HG03460 (cell line): ENCODE results near the gene THRB.

Experiments
- ATAC-seq: cut with Tn5 transposase; IDR thresholded peaks from one replicate; pipeline ENCODE4 v1.9.1; 2021; ENCODE audit not compliant: unreplicated experiment

THRB gene

DNA sequence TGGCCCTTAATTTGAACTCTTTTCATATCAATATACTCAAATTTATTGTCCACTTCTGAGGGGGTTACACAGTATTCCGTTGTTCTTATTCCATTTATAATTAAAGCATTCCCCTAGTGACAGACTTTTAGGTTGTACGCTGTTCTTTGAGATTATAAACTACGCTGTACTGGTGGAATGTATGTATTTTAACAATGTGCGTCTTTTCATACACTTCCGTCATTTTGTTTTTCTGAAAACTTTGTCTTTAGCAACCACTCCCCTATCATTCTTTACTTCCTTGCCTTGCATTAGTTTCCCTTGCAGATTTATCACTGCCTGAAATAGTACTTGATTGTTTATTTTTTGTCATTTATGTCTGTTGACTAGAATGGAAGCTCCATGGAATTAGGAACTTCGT, 137.0 kb downstream of the THRB start:
- no peak for ATAC-seq

DNA sequence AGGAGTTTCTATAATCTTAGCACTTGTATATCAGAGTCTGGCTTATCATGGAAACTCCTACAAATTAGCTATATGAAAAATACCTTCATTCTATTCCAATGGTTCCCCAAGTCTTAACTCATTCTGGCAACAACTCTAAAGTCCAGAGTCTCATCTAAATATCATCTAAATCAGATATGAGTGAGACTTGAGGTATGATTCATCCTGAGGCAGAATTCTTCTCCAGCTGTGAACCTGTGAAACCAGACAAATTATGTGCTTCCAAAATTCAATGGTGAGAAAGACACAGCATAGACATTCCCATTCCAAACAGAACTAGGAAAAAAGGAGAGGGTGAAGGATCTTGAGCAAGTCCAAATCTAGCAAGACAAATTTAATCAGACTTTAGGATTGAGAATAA, 138.8 kb downstream of the THRB start:
- ATAC-seq = no peak

DNA sequence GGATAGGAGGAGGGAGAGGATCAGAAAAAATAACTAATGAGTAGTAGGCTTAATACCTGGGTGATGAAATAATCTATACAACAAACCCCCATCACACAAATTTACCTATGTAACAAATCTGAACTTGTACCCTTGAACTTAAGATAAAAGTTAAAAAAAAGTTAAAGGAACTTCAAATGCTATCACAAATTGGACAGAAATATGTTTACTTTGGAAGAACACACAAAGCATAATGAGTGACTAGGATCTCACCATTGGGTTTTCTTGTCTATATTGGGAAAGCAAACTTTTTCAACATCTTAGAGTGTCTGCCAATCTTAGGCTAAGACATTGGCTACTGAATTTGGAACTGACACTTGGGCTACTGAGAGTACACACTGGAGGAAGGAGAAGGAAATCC, 140.4 kb downstream of the THRB start:
- no peak for ATAC-seq

DNA sequence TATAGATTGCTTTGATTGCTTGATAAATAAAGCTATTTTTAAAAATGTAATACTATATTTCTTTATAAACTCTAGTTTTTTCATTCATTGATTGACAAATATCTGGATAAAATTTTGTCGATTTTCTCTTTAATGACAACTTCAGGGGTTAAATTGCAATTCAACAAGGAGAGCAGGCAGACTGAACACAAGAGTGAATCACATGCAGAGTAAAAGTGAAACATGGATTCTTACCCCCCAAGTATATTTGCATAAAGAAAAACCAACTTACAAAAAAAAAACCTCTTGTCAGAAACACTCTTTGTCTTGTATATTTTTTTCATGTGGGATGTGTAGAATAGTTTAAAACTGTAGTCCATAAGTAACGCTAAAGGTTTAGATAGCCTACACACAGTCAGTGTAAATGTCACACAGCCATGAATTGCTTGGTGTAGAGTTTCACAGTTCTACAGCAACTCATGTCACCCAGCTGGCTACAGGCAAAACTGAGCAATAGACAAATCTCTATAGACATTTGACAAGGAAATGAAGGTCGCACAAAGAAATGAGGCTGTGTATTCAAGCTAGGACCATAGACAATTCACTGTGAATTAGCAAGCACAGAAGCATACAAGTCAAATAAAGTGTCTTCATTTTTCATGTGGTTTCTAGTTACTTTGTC, 141.6 kb downstream of the THRB start:
- no peak for ATAC-seq

DNA sequence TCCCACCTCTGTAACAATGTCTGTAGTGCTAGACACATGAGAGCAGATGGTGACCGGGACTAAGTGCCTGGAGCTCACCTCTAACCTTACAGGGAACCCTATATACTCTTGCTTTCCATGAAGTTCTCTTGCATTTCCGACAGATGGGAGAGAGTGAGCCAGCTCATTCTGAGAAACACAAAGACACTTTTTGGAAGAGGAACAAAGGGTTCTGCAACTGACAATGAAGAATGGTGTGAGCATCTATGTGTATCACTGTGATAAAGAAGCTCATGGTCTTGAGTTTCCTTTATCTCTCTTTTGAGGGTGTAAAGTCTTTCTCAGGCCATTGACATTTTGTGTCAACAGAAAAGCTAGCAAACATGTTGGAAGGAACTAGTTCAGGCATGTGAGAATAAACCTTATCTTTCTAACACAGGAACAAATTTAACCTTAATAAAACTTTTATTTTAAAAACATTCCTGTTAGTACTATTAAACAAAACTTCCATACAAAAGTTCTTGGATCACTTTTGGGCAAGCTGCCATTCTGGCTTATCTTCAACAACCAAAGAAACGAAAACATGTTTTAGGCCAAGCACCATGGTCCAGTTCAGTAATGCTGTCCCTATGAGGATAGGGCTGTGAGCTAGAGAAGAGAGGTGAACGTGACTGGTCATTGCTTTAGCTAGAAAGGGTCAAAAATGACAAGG, 142.7 kb downstream of the THRB start:
- ATAC-seq = no peak

DNA sequence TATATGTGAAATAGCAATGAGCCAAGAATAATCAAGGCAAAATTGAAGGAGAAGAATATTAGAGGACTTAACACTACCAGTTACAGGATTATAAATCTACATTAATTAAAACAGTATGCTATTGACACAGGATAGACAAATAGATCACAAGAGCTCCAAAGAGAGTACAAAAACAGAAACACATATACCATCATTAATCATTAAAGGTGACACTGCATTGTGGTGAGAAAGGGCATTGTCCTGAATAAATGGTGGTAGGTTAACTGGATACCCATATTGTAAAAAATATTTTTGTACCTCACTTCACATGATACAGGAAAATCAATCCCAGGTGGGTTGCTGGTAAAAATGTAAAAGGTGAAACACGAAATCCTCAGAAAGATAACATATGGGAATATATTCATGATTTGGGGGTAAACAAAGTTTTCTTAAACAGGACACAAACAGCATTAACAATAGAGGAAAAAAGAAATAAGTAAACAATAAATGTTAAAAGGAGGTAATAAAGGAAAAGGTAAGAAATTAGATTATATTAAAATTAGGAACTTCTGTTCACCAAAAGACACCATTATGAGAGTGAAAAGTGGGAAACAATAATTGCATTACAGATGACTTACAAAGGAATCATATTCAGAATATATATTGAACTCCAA, 145.2 kb downstream of the THRB start:
- ATAC-seq = no peak

DNA sequence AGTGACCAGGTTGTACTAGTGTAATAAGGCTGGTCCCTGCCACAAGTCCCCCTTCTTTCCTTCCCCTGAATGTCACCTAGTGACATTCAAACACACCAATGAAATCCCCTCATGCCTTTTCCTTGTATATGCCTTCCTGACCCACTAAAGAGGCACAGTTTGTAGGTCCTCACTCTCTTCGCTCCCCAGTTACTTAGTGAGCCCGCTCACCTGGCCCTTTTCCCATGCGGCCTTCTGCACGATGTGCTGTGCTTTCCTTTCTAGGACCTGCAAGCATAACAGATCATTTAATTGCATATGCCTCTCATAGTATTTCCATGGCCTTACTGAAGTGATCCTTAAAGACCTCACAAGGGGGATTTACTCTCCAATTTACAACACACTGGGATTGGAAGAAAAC, 146.3 kb downstream of the THRB start:
- no peak for ATAC-seq

DNA sequence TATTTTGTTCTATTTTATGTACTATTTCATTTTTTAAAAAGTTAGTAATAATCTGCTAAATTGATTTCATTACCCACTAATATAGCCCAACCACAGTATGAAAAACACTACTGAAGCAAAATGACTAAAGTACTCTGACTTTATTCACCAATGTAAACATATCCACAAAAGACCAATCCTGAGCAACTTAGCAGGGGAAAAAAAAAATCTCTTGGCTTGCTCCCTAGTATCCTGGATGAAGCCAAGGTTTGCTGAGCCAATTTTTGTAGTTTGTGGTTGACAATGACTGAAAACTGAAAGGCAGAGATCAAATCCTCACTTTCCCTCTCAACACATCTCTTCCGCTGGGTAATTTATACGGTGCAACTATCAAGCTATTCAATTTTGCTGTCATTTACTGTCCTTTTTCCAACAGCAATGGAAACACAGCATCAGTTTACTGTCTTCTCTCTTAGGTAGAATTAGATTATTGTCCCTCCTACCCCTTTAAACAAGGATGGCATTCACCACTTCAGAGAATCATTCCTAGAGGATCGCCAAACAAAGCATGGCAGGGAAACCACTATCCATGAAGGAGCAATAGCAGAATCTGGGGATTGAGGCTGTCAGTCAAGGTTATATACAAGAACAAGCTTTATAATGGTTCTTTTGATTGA, 149.7 kb downstream of the THRB start:
- ATAC-seq = no peak

DNA sequence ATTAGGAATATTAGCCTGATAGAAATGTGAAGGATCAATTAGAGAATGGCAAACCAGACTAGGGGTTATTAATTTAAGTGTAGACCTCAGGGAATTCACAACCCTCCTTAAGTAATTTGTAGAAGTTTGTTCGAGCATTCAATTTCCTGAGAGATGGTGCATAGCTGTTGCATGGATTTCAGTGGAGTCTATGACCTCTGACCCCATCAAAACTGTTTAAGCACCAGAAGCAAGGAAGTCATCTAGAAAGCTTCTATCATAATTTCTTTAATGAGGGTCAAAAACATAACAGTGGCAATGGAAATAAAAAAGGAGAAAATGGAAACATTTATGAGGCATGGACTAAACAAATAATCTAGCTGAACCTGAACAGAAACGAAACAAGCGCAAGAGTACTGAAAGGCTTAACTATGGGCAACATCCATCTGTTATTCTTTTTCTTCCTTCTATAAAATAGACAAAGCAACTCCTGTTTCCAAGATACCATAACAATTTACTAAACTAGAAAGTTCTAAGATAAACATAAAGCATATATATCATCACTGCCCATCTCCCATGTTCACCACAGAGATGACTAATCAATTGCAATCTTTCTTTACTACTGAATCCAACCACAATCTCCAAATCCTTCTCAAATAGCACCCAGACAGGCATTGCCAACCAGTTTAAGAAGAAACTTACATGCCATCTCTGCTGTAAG, 151.4 kb downstream of the THRB start:
- ATAC-seq = no peak

DNA sequence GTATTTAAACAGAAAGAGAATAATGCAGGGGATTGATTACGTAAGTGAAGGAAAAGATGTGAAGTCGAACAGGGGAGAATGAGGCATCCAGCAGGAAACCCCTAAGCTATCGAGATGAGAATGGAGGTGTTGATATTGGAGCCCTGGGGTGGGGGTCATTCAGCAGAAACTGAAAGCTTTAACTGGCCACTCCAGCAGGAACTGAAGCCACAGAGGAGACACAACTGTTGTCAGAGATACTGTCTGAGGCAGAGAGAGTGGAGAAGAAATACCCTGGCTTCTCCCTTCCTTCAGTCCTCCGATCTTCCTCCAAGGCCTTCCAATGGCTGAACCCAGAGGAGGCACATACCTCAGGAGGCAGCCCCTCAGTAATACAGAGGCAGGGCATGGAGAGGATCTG, 152.4 kb downstream of the THRB start:
- ATAC-seq = no peak

DNA sequence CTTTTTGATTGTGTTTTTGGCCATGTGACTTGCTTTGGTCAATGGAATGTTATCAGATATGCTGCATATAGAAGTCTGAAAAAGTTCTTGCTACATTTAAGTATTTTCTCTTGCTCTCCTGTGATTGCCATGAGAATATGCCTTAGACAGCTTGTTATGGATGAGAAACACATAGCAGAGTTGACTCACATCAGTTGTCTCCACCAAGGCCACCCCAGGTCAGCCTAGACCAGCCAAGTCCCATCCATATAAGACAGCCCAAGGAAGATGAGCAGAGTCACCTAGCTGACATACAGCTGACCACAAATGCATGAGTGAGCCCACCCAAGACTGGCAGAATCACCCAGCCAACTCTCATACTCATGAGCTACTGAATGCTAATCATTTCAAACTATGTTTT, 153.0 kb downstream of the THRB start:
- no peak for ATAC-seq

DNA sequence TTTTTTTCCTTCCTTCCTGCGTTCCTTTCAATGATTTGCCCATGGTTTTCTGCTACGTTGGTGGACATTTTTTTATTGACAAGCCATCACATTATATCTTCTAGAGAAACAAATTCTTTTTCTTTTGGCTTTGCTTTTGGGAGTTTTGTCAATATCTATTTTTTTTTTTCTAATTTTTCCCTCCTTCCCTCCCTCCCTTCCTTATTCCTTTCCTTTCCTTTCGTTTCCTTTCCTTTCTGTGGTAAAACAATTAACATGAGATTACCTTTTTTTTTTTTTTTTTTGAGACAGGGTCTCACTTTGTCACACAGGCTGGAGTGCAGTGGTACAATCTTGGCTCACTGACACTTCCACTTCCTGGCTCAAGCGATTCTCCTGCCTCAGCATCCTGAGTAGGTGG, 153.7 kb downstream of the THRB start:
- no peak for ATAC-seq

DNA sequence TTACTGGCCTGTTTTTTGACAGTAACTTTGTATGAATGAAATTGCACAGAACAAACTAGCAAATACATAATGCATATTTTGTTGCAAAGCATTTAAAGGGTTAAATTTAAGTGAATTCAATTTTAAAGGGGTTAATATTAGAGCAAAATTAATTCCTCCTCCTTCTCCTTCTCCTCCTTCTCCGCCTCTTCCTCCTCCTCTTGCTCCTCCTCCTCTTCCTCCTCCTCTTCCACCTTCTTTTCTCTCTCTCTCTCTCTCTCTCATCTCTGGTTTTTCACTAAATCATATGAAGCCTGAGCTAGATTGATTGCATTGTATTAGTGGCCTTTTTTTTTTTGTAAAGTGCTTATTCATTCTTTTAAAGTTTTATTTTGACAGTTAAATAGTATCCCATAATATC, 154.5 kb downstream of the THRB start:
- no peak for ATAC-seq

DNA sequence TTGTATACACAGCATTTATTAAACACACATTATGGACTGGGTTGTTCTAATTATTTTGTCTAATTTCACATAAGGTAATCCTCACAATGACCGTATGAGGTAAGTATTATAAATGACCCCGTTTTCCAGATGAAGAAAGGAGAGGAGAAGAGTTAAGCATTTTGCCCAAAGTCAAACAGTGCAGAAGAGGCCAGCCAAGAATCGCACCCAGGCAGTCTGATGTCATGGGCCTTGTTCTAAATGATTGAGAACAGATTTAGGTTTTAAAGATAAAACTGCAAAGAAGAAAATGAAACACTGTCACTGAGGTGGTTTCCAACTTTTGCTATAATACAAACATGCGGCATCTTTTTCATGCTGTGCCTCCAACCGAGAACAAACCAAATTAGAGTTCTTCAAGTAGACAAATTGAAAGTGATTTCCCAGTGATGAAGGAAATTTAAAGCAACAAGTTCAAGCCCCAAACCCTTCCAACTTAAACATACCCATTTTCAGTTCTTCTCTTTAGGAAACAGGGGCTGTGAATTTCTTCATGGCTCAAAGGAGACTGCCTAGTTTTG, 155.3 kb downstream of the THRB start:
- ATAC-seq = no peak

DNA sequence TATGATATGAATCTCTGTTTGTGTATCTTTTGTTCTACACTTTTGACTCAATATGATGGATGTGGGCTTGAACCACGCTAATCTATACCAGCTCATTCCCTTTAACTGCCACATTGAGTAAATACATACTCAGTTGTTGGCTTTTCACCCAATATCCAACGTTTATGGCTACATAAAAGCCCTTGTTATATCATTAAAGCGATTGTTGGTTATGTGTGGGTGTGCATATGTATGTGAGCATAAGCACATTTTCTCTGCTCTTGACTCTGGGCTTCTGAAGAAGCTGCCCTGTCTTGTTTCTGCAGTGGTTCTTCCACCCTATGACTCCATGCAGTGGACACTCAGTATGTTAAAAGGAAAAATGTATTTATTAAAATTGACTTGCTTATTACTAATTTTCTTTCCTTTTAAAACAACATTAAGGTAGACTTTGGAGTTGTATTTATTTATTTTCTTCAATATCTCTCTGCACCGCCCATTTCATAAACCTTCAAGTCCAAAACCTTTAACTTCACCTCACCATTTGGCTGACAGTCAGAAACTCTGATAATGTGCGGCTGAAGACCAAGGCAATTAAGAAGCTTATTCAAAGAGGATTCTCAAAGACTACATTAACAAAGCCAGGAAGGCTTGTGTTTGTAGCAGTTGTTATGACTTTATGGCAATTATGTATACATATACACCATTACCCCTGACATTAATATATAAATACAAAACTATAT, 156.1 kb downstream of the THRB start:
- no peak for ATAC-seq

DNA sequence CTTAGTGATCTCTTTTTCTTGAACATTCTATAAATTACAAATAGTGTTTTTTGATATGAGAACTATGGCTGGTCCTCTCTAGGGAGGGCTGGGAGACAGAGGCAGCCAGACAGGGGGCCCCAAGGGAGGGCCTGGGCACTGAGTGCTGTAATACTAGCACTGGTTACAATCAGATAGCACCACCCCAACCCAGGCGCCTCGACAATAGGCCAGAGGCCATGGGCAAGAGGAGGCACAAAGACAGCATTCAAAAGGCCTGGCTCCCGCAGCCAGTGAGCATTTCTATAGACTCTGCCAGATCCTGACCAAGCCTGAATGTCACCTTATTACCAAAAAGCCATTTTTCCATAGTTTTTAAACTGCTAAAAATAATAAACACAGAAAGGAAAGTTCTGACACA, 158.5 kb downstream of the THRB start:
- ATAC-seq = no peak

DNA sequence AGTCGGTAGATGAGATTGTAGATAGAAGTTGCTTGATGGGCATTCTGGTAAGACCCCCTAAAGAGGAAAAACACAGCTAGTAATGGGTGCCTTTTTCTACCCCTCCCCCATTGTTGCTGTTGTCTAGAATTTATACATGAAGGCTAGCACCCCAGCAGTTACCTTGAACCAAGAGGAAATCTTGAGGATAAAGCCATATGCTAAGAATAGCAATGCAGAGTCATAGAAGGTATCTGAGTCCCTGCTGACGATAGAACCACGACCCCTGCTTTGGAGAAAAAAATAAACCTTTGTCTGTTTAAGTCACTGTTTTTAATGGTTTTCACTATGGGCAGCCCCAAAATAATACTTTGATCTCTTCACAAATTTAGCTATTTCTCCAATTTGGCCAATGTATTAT, 162.6 kb downstream of the THRB start:
- no peak for ATAC-seq

DNA sequence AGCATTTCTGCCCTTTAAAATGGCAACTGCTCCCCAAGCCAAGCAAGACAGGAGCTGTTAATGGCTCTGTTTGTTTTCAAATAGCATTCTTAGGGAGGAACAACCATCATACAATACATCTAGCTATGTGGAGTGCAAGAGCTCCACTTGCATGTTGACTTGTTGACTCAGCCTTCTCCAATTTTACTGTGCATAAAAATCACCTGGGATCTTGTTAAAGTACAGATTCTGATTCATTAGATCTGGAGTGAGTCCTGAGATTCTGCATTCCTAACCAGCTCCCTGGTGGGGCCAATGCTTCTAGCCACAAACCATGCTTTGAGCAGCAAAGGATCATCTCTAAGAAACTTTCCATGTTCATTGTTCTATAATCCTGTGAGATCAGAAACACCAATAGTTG, 171.4 kb downstream of the THRB start:
- no peak for ATAC-seq

DNA sequence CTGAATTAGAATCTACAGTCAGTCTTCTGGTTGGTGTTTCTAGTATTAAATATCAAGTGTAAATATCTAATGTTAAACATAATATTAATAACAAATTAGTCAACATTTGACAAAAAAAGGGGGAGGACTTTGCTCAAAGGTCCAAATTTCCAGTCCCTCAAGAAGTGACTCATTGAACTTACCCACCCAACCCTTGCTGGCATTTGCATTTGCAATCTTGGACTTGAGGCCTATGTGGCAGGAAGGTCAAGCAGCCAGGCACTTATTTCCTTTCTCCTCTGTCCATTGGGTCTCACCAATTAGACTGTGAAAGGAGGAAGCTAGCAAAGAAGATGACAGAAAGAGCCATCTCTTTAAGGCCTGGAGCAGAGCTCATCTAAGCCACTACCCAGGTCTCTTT, 174.0 kb downstream of the THRB start:
- no peak for ATAC-seq

DNA sequence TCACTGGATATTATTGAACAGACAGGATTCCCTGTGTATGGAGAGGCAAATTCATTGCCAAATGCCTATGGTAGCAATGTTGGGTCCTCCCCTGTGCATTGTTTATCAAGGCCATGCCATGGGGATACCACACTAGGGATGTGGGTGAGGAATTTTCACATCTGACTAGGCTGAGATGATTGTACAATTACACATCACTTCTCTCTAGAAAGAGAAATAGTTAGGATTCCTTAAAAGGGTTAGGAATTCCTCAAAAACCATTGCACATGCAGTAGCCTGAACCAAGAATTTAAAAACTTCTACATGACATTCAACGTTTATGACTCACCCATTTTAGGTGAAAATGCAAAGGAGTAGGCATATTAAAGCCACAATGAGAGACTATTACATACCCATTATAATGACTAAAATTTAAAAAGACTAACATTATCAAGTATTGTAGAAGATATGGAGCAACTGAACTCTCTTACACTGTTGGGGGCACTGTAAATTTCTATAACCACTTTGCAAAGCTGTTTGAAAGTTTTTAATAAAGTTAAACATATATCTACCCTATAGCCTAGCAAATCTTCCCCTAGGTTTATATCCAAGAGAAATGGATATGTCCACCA, 175.9 kb downstream of the THRB start:
- no peak for ATAC-seq
